ENCODE results near the gene F2R. TPM values are rescaled to one million over a fixed set of nuclear protein-coding genes. Genes with fewer than 3 reads are reported as not detected.
"Not testable (repeated sequence)": the region's sequence is repeated elsewhere in the genome, so short reads cannot be mapped to it uniquely, and the experiment has no call there.

Gene F2R
- total RNA-seq, 1 experiment from 2014 or later = 44.6 TPM

- DNase-seq (ENCODE audit: low spot score) = no peak
Measured at GRCh38 chr5:76755779-76756637, 40.1 kb downstream of the F2R start.

- no peak for DNase-seq (ENCODE audit: low spot score)
Measured at GRCh38 chr5:76757049-76757448, 41.1 kb downstream of the F2R start.

GRCh38 chr5:76761118-76761517 is 45.2 kb downstream of the F2R start:
- not testable (repeated sequence) for DNase-seq (ENCODE audit: low spot score)

- no peak for DNase-seq (ENCODE audit: low spot score)
Measured at GRCh38 chr5:76762484-76762883, 46.6 kb downstream of the F2R start.

- DNase-seq (ENCODE audit: low spot score) = no peak
Measured at GRCh38 chr5:76763136-76763535, 47.2 kb downstream of the F2R start.

- no peak for DNase-seq (ENCODE audit: low spot score)
Measured at GRCh38 chr5:76764374-76764773, 48.4 kb downstream of the F2R start.

GRCh38 chr5:76765249-76765648 is 49.3 kb downstream of the F2R start:
- DNase-seq (ENCODE audit: low spot score) = no peak

- DNase-seq (ENCODE audit: low spot score) = peak; percentile 30
Measured at GRCh38 chr5:76766746-76767145, 50.8 kb downstream of the F2R start.

- not testable (repeated sequence) for DNase-seq (ENCODE audit: low spot score)
Measured at GRCh38 chr5:76771041-76771440, 55.1 kb downstream of the F2R start.

GRCh38 chr5:76771705-76772405 is 55.9 kb downstream of the F2R start:
- DNase-seq (ENCODE audit: low spot score) = no peak

- DNase-seq (ENCODE audit: low spot score) = no peak
Measured at GRCh38 chr5:76775921-76776320, 60.0 kb downstream of the F2R start.

- no peak for DNase-seq (ENCODE audit: low spot score)
Measured at GRCh38 chr5:76776391-76776790, 60.5 kb downstream of the F2R start.

- not testable (repeated sequence) for DNase-seq (ENCODE audit: low spot score)
Measured at GRCh38 chr5:76780616-76781015, 64.7 kb downstream of the F2R start.

- DNase-seq (ENCODE audit: low spot score) = no peak
Measured at GRCh38 chr5:76781775-76782174, 65.8 kb downstream of the F2R start.

GRCh38 chr5:76782444-76782843 is 66.5 kb downstream of the F2R start:
- no peak for DNase-seq (ENCODE audit: low spot score)

Other genes with a start within 250 kb of the F2R start
- 0.59 and 0.79 TPM in 2 replicates for gene F2RL2, start 92.7 kb upstream of the F2R start, total RNA-seq (2014; rRNA removed; shearing (Covaris generic))
- gene F2RL1, start 102.9 kb downstream of the F2R start, total RNA-seq (2014; rRNA removed; shearing (Covaris generic)) = 1.7 and 2.3 TPM in 2 replicates
- gene S100Z, start 133.9 kb downstream of the F2R start, total RNA-seq (2014; rRNA removed; shearing (Covaris generic)) = 0.47 TPM in 1 of 2 replicates, not detected in the other
- gene CRHBP, start 236.9 kb downstream of the F2R start, total RNA-seq (2014; rRNA removed; shearing (Covaris generic)) = 0.14 TPM in 1 of 2 replicates, not detected in the other